GM21367 (cell line): ENCODE data around the gene C17orf107.

Experiments used
- ATAC-seq: cut with Tn5 transposase; IDR thresholded peaks from one replicate; pipeline ENCODE4 v1.9.1; 2021; ENCODE audit not compliant: unreplicated experiment

C17orf107 gene

DNA sequence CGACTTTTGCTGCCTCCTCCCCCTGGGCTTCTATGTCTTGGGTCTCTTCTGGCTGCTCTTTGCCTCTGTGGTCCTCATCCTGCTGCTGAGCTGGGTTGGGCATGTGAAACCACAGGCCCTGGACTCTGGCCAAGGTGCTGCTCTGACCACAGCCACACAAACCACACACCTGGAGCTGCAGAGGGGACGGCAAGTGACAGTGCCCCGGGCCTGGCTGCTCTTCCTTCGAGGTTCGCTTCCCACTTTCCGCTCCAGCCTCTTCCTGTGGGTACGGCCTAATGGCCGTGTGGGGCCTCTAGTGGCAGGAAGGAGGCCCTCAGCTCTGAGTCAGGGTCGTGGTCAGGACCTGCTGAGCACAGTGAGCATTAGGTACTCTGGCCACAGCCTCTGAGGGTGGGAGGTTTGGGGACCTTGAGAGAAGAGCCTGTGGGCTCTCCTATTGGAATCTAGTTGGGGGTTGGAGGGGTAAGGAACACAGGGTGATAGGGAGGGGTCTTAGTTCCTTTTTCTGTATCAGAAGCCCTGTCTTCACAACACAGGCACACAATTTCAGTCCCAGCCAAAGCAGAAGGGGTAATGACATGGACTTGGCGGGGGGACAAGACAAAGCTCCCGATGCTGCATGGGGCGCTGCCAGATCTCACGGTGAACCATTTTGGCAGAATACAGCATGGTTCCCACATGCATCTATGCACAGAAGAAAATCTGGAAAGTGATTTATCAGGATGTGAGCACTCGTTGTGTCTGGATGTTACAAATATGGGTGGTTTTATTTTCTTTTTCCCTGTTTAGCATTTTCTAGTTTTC lies 35.0 kb downstream of the C17orf107 start:
- ATAC-seq: no peak

DNA sequence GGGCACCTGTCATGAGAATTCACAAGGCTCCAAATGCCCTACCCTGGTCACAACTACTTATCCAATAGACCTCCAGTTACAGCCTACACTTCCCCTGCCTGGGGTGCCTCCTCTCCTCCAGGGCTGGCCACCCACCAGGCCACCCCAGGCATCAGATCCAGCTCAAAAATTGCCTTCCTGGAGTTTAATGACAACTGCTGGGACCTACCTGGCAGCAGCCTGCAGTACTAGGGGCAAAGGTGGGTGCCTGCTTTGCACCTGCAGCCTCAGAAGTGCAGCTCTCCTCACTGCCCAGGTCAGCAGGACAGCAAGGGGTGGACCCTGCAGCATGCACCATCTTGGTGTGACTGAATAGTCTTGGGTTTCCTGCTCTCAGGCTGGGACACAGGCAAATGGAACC lies 36.3 kb downstream of the C17orf107 start:
- ATAC-seq: no peak

DNA sequence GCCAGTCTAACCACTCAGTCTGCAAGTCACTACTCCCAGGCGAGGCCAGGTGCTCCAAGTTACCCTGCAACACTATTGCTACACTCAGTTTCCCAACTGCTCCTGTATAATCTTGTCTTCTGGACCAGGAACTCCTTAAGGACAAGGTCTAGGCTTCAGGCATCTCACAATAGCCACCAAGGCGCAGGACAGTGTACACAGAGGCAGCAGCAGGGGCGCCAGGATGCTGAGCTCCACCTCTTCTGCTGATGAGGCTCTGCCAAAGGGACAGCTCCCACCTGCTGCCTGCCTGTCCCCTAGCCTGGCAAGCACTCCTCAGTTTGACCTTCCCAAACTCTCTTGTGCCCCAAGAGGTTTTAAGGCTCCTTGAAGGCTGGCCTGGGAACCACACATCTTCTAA lies 37.1 kb downstream of the C17orf107 start:
- no peak for ATAC-seq

DNA sequence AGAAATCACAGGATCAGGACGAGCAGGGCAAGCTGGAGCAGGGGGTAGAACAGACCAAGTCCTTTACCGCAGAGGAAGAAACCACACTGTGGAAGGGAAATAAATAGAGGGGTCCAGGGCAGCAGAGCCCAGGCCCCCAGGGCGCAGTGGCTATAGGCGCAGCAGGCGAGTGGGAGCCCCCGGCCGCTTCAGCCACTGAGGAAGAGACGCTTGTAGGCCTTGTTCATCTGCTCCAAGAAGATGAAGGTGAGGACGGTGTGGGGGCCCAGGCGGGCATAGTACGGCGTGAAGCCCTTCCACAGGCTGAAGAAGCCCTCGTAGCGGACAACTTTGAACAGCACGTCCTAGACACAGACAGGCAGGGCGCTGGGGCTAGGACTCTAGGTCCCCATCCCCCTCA lies 38.2 kb downstream of the C17orf107 start:
- ATAC-seq: no peak

DNA sequence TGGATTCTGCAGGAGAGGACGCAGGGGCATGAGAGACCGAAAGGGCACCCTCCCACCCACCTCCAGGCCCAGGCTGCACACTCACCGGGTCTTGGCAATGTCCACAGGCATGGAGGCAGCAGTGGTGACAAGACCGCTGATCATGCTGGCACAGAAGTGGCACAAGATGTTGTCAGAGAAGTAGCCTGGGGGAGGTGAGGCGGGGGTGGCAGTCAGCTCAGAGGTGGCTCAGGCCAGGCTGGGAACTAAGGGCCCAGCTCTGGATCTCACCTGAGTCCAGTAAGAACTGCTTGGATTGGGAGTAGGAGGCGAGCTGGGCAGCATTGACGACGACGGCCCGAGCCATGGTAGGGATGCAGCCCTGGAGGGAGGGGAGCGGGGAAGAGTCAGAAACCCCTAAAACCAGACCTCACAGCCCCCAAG lies 38.7 kb downstream of the C17orf107 start:
- no peak for ATAC-seq

DNA sequence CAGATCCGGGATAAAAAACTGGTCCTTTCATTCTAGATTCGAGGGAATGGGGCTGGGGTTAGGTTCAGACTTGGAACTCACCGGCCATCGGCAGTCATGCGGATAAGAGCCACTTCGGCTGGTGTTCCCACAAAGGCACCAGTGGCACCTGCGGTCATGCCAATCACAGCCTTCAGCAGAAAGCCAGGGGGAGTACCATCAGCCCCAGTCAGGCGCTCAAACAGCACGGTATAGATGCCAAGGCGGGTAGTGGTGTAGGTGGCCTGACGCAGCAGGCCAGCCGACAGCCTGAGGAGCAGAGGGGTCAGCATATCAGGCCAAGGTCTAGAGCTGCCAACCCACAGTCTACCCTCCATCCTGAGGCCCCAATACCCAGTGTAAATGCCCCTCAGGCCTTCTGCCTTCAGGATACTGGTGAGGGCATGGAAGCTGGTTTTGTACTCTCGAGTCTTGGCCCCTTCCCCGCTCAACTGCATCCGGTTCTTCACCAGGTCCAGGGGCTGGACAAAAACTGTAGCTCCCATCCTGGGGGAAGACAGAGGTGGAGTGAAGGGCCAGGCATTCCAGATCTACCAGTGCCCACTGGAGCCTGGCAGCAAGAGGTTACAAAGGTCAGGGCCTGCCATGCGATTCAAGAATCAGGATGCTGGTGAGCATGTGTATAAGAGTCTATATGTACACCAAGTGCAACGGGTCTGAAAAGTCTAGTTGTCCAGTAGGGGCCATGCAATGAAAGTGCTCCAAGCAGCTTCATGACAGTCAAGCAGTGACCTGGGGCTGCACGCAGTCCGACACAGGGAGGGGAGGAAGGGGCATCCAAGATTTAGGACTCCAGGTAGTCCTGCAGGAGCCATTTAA lies 39.6 kb downstream of the C17orf107 start:
- ATAC-seq: no peak

DNA sequence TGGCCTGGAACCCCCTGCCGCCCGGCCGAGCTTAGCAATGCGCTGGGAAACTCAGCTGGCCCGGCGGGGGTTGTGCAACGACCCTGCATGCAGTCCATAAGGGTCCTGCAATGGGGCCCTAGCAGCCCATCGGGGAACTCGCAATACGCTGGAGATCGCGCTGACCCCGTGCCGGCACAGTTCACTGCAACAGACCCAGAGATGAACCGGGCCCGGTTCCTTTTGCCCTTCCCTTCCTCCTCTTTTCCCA lies 40.1 kb downstream of the C17orf107 start:
- ATAC-seq: no peak

DNA sequence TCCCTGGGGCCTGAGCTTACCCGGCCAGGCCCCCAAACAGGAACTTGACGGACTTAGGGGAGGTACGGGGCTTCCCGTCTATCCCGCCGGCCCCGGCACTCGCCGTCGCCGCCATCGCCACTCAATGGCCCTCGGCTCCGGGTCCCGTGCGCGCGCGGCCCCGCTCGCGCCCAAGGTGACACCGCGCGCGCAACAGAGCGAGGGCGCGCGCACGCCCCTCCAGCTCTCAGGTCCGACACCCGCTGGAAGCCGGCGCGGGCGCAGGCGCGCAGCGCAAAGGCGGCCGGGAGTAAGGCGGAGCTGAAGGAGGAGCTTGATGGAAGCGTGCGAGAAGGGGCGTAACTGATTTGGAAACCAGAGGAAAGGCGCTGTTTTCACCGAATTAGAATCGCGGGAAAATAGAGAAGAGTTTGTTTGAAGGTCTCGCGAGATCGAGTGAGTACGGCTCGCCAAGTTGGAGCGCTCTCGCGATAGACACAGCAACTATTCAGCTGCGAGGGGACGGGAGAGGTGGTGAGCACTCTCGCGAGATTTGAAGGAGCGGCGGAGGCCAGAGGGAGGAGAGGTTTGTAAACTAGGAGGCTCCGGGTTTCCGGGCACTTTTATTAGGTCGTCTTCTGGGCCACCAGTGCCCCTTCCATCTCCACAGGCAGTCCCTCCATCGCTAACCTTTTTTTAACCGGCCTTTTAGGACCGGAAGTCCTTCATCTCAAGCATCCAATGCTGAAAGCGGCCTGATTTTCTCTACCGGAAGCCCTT lies 40.6 kb downstream of the C17orf107 start, which contains the start of the genes RNF167 and SLC25A11:
RNF167 (plus strand) TSS at position 473 of the 759 bp plus-strand sequence. CDS start 642 bp downstream, outside the sequence.
SLC25A11 (minus strand) TSS at position 251 of the 759 bp plus-strand sequence; CDS start at position 115, 136 bp downstream.
- peak; percentile 55 for ATAC-seq

DNA sequence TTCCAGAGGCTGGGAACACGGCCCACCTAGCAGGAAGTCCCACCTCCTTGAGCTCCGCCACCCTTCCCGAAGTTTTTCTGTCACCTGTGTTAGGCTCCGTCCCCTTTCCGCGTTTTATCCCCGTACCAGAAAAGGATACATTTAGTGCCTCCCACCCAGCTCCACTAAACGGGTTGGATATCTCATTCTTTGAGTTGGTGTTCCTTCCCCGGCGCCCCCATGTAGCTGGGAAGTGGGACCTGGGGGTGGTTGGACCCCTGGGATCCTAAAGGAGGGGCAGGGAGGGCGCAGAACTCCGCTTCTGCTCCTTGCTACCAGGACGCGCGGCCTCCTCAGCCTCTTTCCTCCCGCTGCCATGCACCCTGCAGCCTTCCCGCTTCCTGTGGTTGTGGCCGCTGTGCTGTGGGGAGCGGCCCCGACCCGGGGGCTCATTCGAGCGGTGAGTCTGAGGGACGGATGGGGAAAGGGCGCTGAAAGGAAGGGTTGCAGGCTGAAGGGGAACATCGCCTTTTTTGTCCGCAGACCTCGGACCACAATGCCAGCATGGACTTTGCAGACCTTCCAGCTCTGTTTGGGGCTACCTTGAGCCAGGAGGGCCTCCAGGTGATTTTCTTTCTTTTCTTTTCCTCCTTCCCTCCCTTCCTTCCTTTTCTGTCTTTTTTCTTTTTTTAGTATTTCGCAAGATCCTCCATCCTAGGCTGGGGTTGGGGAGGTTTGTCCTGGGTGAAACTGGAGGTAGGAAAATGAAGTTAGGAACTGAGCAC lies 41.4 kb downstream of the C17orf107 start:
- no peak for ATAC-seq

DNA sequence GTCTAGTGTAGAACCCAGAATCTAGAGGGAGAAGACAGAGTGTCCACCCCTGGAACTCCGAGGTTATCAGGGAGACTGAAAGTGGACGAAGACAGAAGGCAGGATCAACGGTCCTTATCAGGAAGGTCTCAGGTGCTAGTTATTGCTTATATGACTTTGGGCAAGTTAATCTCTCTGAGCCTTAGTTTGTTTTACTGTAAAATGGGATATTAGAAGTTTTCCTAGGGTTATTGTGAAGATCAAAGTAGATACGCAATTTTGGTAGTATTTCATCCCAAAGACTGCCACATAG lies 41.9 kb downstream of the C17orf107 start:
- no peak for ATAC-seq

DNA sequence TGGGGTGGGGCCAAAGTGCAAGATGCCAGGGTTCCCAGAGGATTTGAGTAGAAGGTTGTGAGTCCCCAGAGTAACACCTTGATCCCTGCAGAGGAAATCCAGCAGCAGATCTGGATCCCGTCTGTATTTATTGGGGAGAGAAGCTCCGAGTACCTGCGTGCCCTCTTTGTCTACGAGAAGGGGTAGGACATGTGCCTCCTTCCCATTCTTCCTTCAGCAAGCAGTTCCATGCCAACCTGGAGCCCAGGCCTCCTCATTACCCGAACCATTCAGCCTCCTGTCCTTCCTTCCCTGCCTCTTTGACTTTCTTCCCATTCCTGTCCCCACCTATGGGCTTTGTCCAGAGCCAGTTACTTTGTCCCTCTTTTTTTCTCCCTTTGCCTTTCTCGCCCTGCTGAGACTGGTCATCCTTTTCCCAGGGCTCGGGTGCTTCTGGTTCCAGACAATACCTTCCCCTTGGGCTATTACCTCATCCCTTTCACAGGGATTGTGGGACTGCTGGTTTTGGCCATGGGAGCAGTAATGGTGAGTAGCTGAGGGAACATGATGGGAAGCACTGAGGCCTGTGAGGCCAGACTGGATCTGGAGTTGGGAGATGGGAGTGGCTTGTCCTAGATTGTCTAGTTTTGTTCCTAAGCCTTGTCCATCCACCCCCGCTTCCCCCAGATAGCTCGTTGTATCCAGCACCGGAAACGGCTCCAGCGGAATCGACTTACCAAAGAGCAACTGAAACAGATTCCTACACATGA lies 43.6 kb downstream of the C17orf107 start:
- no peak for ATAC-seq

DNA sequence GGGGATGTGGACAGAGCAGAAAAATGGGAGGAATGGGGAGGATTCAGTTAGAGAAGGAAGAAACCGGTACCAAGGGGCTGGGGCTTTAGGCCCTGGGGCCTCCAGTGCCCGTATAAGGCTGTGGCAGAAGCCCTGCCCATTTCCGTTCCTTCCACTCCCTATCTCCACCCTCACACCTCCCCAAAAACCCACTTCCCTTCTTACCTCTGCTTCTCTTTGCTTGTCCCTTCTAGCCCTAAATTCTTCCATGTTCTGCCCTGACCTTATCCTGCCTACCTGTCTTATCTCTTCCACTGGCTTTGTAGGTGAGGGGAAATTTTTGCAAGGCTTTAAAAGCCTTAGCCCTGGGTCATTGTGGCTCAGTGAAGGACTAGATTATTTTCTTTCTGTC lies 44.8 kb downstream of the C17orf107 start:
- ATAC-seq: no peak

DNA sequence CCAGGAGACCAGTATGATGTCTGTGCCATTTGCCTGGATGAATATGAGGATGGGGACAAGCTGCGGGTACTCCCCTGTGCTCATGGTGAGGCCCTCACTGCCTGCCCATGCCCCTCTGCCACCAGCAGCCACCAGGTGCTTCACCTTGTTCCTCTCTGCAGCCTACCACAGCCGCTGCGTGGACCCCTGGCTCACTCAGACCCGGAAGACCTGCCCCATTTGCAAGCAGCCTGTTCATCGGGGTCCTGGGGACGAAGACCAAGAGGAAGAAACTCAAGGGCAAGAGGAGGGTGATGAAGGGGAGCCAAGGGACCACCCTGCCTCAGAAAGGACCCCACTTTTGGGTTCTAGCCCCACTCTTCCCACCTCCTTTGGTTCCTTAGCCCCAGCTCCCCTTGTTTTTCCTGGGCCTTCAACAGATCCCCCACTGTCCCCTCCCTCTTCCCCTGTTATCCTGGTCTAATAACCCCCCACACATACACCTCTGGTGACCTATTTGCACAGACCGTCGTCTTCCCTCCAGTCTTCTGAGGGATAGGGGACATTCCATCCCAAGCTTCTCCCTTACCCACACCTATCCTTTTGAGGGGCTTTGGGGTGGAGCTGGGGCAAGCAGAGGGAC lies 45.3 kb downstream of the C17orf107 start:
- no peak for ATAC-seq

DNA sequence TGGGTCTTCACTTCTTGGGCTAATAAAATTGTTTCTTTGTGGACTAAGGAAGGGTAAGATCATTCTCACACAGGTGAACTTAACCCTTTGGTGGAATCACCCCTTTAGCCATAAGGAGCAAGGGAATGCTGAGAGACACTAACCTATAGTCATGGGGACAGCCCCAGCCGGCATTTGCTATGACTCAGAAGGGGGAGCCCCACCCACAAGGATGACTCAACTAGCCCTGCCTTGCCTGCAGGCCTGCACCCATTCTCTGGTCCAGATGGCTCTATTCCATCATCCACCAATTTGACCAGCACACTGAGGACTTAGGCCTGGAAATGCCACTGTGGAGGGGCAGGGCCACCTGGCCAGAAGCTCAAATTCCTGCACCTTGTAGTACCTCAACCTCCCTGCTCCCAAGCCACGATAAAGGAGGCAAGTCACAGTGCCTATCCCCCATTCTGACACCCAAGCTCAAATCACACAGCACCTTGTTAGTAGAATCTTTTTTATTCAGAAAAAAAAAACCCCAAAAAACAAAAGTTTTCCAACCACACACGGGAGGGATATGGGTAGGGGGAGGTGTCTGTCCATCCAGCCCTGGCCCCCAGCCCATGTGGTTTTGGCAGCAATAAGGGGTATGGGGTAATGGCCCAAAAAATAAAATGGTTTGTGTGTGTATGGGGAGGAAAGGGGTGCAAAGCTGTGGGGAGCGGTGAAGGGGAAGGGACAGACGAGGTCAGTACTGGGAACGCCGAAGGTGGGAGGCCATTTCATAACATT lies 46.0 kb downstream of the C17orf107 start:
- ATAC-seq: no peak

DNA sequence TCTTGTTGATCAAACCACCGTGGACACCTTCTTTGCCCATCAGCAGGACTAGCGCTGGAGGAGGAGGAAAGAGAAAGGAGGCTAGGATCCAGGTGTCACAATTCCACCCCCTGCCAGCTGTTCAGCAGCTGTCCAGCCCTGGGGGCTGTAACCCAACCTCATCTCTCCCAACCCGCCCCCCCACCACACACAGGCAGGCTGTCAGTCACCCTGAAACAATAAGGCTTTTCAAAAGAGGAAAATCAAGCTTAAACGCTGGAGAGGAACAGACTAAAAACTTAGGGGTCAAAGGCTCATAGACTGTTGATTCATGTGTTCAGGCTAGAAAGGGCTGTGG lies 46.6 kb downstream of the C17orf107 start:
- ATAC-seq: no peak

DNA sequence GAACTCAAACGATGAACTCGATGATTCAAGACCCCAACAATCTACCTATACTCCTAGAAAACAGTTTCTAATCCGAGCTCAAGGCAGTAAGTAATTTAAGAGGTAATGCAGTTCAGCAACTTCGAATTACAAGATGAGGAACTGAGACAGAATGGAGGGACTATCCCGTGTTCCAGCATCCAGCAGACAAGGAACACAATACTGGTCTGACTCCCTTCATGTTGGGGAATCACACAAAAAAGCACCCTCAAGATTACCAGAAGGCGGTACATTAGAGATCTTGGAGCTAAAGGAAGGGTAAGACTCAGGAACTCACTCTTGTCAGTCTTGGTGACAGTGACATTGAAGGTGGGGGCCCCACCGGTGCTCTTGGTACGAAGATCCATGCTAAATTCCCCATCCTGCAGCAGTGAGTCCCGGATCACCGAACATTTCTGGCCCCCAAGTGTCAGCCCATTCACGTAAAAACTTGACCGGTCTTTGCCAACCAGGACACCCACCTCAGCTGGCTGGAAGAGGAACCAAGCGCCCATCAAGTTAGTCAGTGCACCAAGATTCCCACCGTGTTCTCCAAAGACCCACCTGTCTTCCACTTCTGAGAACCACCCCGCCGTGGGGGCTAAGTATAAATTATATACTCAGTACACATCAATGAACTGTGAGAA lies 47.1 kb downstream of the C17orf107 start:
- no peak for ATAC-seq

DNA sequence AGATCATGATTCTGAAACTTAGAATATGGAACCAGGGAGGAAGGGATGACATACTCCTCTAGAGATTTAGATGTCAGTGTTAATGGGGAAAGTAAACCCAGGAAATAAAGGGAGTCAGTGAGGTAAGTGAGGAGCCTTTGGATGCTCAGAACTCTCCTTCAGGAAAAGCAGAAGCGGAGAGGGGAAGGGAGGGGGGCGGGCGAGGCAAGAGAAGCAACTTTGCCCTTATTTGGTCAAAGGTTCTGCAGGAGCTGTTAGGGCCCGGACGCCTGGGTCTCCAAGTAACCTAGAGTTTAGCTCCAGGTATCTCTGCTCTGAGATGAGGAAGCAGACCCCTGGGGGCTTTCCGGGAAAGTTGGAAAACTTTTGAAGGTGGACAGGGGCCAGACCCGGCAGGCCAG lies 47.7 kb downstream of the C17orf107 start:
- no peak for ATAC-seq

DNA sequence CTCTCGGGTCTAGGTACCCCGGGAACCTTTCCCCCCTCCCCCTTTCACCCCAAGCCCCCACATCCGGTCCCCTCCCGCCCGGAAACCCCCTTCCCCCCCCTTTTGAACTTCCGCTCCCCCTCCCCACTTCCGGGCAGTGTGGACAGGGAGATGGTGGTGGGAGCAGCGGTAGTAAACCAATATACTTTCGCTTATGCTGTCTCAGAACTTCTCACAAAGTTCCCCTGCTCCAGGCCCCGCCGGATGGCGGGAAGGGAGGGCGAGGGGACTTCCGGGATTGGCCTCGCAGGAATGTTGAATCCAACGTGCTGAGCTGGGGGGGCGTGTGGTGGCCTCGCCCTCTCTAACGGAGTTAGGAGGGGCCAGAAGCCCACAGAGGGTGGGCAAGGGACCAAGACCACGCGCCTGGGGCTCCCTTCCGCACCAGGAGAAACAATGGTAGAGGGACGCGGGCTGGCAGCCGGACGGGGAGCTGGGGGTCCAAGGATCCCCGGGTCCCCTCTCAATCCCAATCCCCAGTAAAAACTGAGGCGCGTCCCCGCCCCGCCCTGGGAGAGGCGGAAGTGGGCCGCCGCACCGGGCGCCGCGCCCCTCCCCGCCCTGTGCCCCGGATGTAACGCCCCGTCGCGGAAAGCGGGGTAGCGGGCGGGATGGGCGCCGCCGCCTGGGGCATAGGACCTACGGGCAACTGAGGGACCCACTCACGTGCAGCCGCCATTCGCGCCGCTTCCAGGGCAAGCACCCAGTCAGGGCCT lies 48.3 kb downstream of the C17orf107 start:
- ATAC-seq: no peak
